NB4 (cell line): Measurements from ENCODE around the gene SNTG2.

Experiments used
- CTCF ChIP-seq: IDR thresholded peaks from one replicate; pipeline ENCODE4 v1.5.1; 2012; ENCODE audit warnings: low read depth, low read length
- MAX ChIP-seq: IDR thresholded peaks from 2 replicates; pipeline ENCODE4 v1.6.1; 2011; ENCODE audit warnings: low read depth, low read length
- MYC ChIP-seq: IDR thresholded peaks from 2 replicates; pipeline ENCODE4 v1.6.1; 2011; ENCODE audit warnings: low read depth, low read length
- POLR2A ChIP-seq: IDR thresholded peaks from 2 replicates; pipeline ENCODE4 v1.6.1; 2011; ENCODE audit warnings: mild to moderate bottlenecking; ENCODE audit not compliant: insufficient read length; ENCODE audit errors: extremely low read depth

GRCh38 chr2:1205853-1206252 is 255.2 kb downstream of the SNTG2 start:
- TF ChIP-seq CTCF (no peak), POLR2A (no peak), MYC (no peak), MAX (no peak)
